ENCODE measurements around the gene LRIG2. TPM values are rescaled to one million over a fixed set of nuclear protein-coding genes. Genes with fewer than 3 reads are reported as not detected.

LRIG2 gene
- polyA plus RNA-seq, result 2.5 and 3.3 TPM in 2 replicates

GRCh38 chr1:113072757-113073478, at the start of gene LRIG2:
Gene LRIG2, plus strand, starts transcription at chr1:113073198. Its CDS starts 209 bp downstream, at chr1:113073407.

Other genes starting within 250 kb of the LRIG2 start
- gene SLC16A1, start 117.0 kb upstream of the LRIG2 start, polyA plus RNA-seq, result 69.1 and 112 TPM in 2 replicates

Data from Purkinje cell (primary cell).